Fibroblast of skin of abdomen (primary cell): Measurements from ENCODE around the gene CDK5R2. TPM values are rescaled to one million over a fixed set of nuclear protein-coding genes. Genes with fewer than 3 reads are reported as not detected.
A peak's percentile ranks its signal among the peaks of the same experiment; 100 is the strongest.
"Not testable (repeated sequence)": the region's sequence is repeated elsewhere in the genome, so short reads cannot be mapped to it uniquely, and the experiment has no call there.

ENCODE experiments used
- DNase-seq: peaks from one replicate; pipeline ENCODE4 v3.0.0-alpha.2; 2013
- polyA plus RNA-seq, 2 experiments: library from polyadenylated mRNA; unstranded; fragments of 120-200 nt; gene quantifications; one replicate each; pipeline ENCODE4 v1.2.1, GENCODE V29; 2013; ENCODE audit not compliant: insufficient read length in 2 of 2

The CDK5R2 gene
- not detected for polyA plus RNA-seq (2013, experiment 1 of 2; ENCODE audit: insufficient read length)
- 0.07 TPM for polyA plus RNA-seq (2013, experiment 2 of 2; ENCODE audit: insufficient read length)

DNA sequence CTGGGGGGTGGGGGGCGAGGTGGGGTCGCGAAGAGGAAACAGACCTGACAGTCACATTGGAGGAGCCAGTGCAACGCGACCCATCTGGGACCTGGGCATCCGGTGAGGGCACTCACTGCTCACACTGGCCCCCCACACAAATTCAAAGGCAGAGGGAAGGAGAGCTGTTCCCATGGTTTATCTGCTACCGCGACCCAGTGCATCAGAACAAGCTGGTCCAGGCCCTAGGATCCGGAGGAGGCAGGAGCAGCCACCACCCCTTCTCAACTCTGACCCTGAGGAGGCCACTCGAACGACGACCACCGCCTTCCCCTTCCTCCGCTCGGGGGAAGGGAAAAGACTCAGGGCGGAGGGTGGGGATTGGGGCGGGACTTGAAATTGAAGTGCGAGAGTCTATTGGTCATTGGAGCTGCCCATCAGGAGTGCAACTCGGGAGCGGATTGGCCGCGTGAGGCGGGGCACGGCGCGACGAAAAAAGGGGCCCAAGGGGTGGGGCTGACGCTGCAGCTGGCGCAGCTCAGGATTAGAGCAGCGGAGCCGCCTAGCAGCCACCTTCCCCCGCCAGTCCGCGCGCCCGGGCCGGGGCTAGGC lies at the start of gene CDK5R2:
CDK5R2 (plus strand) TSS at position 526 of the 591 bp plus-strand sequence. CDS start 155 bp downstream, outside the sequence.
- peak; percentile 76 for DNase-seq

DNA sequence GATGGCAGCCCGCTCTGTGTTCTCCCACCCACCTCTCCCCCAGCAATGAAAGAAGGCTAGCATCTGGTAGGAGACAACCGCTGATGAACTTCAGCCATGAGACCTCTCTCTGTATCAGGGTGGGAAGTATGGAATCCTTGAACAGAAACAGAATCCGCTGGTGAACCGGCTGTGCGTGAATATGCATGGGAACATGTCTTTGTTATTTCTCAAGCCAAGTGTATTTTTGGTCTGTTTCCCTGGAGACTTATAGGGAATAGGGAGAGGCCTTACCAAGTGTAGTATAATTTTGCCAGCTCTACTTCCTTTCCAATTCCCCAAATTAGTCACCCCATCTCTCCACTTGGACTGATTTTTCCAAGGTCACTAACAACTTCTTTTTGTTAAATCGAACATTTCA lies 48.7 kb upstream of the CDK5R2 start:
- DNase-seq = no peak

DNA sequence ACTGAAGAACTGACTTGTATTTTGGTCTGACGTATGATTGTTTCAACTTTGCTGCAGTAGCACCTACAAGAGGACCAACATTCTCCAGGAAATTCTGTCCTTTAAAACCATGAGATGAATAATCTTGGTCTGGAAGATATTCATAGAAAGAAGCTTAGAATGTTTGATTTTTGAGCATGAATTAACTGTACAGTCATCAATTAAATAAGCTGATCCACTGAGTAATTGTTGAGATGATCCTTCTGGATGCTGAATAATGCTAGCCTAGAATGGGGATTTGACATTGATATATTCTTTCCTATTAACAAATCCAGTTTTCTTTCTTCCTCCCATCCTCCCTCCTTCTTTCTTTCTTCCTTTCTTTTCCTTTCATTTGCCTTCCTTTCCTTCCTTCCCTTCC lies 39.0 kb upstream of the CDK5R2 start:
- DNase-seq = no peak

DNA sequence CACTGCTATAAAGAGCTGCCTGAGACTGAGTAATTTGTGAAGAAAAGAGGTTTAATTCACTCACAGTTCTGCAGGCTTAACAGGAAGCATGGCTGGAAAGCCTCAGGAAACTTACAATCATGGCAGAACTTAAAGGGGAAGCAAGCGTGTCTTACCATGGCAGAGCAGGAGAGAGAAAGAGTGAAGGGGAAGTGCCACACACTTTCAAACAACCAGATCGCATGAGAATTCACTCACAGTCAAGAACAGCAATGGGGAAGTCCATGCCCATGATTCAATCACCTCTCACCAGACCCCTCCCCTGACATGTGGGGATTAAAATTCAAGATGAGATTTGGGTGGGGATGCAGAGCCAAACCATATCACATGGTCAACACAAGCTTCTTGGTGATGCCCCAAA lies 34.7 kb upstream of the CDK5R2 start:
- no peak for DNase-seq

DNA sequence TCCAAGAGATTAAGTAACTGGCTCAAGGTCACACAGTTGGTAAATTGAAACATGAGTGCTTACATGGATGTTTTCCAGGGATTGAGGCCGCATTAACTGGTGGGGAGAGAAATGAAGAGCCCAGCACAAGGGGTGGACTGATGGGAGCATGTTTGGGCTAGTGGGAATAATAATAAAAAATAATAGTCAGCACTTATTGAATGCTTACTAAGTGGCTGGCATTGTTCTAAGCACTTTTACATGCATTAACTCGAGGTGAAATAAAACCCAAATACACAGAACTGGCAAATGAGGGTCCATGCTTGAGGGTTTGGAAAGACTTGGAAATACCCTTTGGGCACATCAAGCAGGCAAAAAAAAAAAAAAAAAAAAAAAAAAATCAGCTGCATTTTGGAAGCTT lies 34.0 kb upstream of the CDK5R2 start:
- DNase-seq = no peak

DNA sequence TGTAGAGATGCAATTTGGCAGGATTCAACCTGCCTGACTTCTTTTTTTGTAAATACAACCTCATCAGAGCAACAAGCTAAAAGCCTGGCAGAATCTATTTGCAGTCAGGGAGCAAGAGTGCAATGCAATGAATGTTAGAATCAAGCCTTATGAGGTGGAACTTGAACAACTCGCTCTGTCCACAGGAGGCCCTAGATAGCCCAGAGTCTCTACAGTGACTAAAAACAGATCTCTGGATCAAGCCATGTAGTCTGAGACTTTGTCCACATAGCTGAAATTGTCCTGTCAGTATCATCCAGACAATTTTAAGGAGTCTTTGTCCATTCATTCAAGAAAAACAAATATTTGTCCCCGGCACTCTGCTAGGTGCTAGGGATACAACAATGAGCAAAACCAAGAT lies 32.0 kb upstream of the CDK5R2 start:
- DNase-seq = no peak

DNA sequence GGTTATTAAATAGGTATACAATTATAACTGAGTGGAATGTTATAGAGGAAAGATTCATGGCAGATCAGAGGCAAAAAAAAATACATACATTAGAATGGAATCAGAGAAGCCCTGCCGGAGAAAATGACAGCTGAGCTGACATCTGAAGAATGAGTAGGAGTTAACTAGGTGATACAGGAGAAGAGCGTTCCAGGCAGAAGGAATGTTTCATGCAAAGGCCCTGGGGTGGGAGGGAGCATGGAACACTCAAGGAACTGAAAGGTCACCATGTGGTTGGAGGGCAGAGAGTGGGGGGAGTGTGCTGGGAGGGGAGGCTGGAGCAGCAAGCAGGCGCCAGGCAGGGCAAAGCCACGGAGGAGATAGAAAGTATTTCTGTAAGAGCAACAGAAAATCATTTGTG lies 31.6 kb upstream of the CDK5R2 start:
- DNase-seq = no peak

DNA sequence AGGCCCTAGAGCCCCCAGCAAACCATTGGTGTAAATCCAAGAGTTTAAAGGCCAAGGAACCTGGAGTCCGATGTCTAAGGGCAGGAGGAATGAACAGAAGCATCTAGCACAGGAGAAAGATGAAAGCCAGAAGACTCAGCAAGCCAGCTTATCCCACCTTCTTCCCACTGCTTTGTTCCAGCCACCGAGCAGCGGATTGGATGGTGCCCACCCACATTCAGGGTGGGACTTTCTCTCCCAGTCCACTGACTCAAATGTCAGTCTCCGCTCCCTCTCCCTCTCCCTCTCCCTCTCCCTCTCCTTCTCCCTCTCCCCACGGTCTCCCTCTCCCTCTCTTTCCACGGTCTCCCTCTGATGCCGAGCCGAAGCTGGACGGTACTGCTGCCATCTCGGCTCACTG lies 29.0 kb upstream of the CDK5R2 start:
- not testable (repeated sequence) for DNase-seq

DNA sequence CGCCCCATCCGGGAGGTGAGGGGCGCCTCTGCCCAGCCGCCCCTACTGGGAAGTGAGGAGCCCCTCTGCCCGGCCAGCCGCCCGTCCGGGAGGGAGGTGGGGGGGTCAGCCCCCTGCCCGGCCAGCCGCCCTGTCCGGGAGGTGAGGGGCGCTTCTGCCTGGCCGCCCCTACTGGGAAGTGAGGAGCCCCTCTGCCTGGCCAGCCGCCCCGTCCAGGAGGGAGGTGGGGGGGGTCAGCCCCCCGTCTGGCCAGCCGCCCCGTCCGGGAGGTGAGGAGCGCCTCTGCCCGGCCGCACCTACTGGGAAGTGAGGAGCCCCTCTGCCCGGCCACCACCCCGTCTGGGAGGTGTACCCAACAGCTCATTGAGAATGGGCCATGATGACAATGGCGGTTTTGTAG lies 27.7 kb upstream of the CDK5R2 start:
- DNase-seq = not testable (repeated sequence)

DNA sequence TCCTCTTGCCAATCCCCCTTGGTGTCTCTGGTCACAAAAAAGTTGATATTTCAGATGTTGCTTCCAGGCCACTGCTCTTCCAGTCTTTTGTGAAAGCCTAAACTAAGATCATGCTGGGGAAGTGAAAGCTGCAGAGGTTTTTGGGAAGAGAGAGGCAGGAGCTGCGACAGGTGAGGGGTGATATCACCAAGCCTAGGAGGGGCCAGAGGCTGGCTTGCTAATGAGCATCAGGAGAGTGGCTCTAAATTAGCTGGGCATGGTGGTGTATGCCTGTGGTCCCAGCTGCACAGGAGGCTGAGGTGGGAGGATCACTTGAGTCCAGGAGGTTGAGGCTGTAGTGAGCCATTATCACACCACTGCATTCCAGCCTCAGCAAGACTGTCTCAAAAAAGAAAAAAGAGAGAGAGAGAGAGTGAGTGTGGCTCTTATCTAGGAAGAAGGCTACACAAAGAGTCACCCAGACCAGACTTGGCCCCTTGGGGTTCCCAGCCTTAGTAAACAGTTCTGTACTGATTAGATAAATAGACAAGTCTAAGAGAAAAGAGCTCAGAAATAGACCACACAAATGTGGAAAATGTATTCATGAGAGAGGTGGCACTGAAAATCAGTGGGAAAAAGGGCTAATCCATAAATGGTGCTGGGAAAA lies 14.6 kb upstream of the CDK5R2 start:
- no peak for DNase-seq

DNA sequence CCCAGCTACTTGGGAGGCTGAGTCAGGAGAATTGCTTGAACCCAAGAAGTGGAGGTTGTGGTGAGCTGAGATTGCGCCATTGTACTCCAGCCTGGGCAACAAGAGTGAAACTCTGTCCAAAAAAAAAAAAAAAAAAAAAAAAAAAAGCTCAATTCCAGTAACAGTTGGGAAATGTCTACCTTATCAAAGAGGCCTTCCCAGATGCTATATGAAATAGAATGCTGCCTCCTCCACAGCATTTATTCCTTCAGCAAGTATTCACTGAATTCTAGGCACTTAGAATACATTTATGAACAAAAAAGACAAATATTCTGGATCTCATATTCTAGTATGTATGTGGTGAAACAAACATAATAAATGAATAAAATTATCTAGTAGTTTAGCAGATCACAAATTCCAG lies 12.8 kb upstream of the CDK5R2 start:
- no peak for DNase-seq

DNA sequence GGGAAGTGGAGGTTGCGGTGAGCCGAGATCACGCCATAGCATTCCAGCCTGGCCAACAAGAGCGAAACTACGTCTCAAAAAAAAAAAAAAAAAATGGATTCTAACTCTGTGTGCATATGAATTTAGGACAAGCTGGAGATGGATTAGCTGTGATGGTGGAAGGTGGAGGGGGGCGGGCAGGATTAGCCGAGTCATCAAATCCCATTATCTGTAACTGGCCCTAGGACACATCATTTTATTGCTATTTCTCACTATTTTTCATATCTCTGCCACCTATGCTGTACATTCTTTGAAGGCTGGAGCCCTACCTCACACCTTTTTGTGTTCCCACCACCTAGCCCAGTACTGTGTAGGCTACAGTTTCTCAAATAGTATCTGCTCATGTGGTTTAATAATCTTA lies 7.3 kb upstream of the CDK5R2 start:
- DNase-seq = no peak

DNA sequence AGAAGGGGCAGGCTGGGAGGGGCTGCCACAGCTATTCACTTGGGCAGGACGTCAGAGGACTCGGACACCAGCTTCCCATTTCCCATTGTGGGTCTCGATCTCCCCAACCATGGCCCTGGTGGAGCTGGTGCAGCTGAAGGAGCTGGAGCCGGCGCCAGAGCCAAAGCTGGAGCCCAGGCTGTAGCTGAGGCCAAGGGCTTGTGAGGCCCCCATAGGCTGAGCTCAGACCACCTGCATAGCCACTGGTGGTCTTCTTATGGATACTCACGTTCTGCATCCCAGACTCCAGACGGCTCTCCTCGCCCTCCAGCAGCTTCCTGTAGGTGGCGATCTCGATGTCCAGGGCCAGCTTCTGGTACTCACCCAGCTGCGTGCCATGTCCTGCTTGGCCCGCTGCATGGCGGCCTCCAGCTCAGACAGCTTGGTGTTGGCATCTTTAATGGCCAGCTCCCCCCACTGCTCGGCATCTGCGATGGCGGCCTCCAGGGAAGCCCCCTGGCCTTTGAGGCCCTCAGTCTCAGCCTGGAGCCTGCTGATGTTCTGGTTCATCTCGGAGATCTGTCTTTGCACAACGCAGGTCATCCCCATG lies 6.0 kb upstream of the CDK5R2 start:
- no peak for DNase-seq

DNA sequence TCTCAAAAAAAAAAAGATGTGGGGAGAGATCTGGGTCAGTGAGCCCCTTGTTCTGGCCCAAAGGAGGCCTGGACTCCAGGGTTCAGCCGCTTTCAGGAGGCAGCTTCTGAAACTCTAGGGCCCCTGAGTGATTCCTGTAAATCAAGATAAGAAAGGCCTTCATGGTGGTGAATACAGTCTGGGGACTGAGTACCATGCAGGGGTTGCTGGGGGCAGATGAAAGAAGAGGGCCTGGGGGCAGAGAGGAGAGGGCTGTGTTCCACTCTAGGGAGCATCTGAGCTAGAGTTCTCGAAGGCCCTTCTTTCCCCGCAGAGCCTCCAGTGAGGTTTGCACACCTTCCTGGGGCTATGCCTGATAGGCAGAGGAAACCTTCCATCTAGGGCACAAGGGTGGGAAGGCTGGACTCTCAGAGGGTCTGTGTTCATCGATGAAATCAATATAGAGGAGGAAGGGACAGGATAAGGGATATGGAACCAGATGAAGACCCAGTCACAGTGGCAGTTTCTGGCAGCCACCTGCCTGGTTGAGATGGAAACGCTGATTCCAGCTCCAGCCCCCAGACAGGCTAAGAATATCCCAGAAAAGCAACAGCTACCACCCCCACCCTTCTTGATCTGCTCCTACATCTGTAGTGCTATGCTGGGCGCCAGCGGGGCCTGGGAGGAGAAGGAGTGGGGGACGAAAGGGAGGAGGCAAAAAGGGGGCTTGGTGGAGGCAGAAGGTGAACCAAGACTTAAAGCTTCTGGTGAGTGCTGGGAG lies 4.7 kb upstream of the CDK5R2 start:
- DNase-seq = no peak

DNA sequence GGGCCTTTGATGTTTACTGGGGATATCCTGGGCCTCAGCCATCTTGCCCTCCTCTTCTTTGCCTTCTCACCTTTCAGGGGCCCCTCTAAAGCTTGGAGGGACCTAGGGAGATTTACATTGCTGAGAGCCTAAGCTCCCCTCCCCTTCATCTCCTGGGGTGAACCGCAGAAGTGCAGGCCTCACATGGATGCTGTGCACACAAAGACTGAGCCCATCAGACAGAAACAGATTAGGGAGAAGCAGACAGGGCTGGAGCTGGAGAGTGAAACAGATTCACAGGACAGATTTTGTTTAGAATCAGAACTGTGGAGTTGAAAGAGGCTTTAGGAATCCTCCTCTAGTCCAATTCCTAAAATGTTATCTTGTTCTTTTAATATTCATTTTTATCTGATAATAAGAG lies 3.4 kb upstream of the CDK5R2 start:
- no peak for DNase-seq

DNA sequence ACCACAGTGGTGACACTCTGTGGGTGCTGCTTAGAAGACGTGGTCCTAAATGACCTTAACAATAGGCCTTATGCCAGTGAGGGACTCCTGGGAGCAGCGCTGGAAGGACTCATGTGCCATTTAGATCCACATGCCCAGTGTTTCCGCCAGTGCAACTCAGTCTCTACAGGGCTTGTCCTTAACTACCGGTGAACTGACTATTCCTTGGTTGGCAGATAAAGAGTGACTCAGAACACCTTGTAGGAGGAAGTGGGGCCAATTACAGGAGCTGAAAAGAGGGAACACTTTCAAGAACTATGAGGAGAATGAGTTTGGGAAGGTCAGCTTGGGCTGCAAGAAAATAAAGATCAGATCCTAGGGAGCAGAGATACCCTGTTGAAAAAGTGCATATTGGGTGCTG lies 1.8 kb upstream of the CDK5R2 start:
- no peak for DNase-seq

DNA sequence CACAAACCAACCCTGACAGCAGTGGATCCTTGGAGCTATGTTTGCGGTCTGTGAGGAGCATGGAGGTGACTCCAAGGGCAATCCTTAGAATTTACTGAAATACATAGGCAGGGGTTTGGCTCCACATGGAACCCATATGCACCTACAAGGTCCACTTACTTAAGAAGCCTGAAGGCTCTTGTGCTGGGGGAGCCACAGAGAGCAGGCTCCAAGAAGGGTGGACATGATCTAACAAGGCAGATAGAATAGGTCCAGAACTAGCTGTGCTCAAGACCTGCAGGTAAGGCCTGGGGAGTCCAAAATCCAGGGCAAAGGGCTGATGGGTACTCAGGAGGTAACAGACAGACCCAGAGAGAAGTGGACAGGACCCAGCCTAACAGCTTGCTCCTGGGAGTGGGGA lies 1.2 kb upstream of the CDK5R2 start:
- no peak for DNase-seq

DNA sequence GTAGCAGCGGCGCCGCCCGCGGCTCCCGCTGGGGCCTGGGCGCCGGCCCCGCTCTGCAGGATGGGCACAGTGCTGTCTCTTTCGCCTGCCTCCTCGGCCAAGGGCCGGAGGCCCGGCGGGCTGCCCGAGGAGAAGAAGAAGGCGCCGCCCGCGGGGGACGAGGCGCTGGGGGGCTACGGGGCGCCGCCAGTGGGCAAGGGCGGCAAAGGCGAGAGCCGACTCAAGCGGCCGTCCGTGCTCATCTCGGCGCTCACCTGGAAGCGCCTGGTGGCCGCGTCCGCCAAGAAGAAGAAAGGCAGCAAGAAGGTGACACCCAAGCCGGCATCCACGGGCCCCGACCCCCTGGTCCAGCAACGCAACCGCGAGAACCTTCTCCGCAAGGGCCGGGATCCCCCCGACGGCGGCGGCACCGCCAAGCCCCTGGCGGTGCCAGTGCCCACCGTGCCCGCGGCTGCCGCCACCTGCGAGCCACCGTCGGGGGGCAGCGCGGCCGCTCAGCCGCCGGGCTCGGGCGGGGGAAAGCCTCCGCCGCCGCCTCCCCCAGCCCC lies 369 bp downstream of the CDK5R2 start:
- DNase-seq = no peak

DNA sequence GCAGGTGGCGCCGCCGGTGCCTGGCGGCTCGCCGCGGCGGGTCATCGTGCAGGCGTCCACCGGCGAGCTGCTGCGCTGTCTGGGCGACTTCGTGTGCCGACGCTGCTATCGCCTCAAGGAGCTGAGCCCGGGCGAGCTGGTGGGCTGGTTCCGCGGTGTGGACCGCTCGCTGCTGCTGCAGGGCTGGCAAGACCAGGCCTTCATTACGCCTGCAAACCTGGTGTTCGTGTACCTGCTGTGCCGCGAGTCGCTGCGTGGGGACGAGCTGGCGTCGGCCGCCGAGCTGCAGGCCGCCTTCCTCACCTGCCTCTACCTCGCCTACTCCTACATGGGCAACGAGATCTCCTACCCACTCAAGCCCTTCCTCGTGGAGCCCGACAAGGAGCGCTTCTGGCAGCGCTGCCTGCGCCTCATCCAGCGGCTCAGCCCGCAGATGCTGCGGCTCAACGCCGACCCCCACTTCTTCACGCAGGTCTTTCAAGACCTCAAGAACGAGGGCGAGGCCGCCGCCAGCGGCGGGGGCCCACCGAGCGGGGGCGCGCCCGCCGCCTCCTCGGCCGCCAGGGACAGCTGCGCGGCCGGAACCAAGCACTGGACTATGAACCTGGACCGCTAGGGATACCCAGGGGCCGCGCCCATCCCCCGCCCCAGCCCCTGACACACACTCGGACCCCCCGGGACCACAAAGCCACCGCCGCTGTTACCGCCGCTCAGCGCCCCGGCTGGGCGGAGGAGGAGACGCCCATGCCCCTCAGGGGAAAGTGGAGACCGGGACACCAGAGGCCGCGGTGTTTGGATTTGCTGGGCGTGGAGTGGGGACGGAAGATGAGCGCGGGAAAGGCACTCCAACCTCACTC lies 1.1 kb downstream of the CDK5R2 start:
- no peak for DNase-seq

DNA sequence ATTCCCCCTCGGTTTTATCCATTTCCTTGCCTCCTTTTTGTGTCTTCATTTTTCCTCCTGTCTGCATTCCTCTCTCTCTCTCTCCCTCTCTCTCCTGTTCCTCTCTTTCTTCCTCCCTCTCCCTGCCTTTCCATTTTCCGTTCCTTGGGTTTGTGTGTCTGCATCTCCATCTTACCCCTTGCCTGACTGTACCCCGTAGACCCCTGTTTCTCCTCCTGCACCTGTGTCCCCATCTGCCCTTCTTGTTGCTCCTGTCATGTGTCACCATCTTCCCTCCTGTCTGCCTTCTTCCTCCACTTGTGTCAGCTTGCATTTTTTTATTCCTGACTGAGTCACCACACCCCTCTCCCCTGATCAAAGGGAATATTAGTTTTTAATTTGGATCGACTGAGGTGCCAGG lies 1.8 kb downstream of the CDK5R2 start:
- DNase-seq = no peak

DNA sequence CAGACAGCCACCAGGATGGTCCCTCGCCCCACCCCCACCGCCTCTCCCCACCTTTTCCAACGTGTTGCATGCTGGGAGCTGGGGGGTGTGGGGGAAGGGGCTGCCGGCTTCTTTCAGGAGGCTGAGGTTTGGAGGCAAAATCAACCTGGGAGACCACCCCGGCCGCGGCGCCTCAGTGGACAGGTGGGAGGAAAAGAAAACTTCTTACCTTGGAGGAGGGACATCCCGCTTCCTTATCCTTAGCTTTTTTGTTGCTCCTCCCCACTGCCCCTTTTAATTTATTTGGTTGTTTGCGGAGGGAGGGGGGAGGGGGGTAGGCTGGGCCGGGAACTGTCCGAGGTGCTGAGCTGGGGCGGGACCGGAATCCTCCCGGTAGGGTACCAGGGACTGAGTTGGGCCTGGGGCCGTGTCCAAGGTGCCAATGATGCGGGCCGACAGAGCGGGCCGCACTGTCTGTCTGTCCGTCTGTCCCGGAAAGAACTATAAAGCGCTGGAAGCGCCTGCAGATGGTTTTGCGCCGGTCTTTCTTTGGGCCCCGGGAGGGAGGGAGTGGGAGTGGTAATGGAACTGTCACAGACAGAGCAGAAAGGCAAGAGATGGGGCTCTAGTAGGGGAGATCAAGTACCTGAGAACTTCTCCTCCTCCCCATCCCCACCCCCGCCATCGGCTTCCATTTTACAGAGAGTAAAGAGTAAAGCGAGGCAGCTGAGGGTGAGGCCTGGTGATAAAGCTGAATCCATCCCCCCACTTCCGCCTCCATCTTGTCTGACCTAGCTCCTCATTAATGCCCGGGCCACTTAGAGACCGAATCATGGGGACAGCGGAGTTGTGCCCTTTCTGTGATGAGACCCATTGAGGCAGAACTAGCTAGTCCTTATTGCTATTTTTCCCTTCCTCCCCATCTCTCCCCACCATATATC lies 2.4 kb downstream of the CDK5R2 start:
- no peak for DNase-seq
